D721Med (cell line): ENCODE results near the gene CNGA2.

Experiments used
- DNase-seq: peaks from one replicate; pipeline ENCODE4 v3.0.0; 2011; ENCODE audit warnings: low spot score; ENCODE audit not compliant: insufficient read length
- FAIRE-seq: peaks from 2 replicates; lab custom pipeline; 2011; peaks lifted over from hg19 to GRCh38; lab: Jason Lieb, UNC
- CTCF ChIP-seq: IDR thresholded peaks from 2 replicates; pipeline ENCODE4 v1.5.1; 2012; ENCODE audit warnings: mild to moderate bottlenecking, control low read depth; ENCODE audit not compliant: insufficient read depth; ENCODE audit errors: missing control alignments

Gene CNGA2

GRCh38 chrX:151723156-151723760, 11.3 kb upstream of the CNGA2 start:
- no peak for TF ChIP-seq CTCF
- no peak for FAIRE-seq
- DNase-seq = no peak

GRCh38 chrX:151724563-151725337, 9.8 kb upstream of the CNGA2 start:
- DNase-seq = no peak
- FAIRE-seq = no peak
- no peak for TF ChIP-seq CTCF

GRCh38 chrX:151725338-151725614, 9.3 kb upstream of the CNGA2 start:
- no peak for FAIRE-seq
- no peak for TF ChIP-seq CTCF
- no peak for DNase-seq

GRCh38 chrX:151726751-151727150, 7.8 kb upstream of the CNGA2 start:
- DNase-seq = no peak
- FAIRE-seq = no peak
- no peak for TF ChIP-seq CTCF

- DNase-seq (no peak), FAIRE-seq (no peak)
- no peak for TF ChIP-seq CTCF
Measured at GRCh38 chrX:151727346-151727745, 7.2 kb upstream of the CNGA2 start.

- TF ChIP-seq CTCF = no peak
- DNase-seq = no peak
- FAIRE-seq = no peak
Measured at GRCh38 chrX:151729056-151729725, 5.4 kb upstream of the CNGA2 start.

GRCh38 chrX:151735219-151735618, 673 bp downstream of the CNGA2 start:
- FAIRE-seq = no peak
- DNase-seq = no peak
- TF ChIP-seq CTCF = no peak
